Erythroblast (primary cell): ENCODE results near the gene NBDY.
"Not testable (repeated sequence)": the region's sequence is repeated elsewhere in the genome, so short reads cannot be mapped to it uniquely, and the experiment has no call there.

Experiments used
- DNase-seq, 2 experiments: peaks; one replicate each; lab custom pipeline; 2025; lab: John Stamatoyannopoulos, UW
- GATA1 ChIP-seq: IDR thresholded peaks from 2 replicates; pipeline ENCODE4 v1.6.1; 2011; ENCODE audit warnings: low read depth, mild to moderate bottlenecking, control low read depth, low read length, moderate library complexity
- POLR2A ChIP-seq: IDR thresholded peaks from 2 replicates; pipeline ENCODE4 v1.6.1; 2011; ENCODE audit warnings: mild to moderate bottlenecking, low read length

Gene NBDY

GRCh38 chrX:56729152-56729850, at the start of gene NBDY:
TSS of gene NBDY (plus strand) at chrX:56729243. CDS start at chrX:56729354, 111 bp downstream.
- TF ChIP-seq GATA1 = no peak
- TF ChIP-seq POLR2A = peak; percentile 41
- peak; percentile 33 to 42 for DNase-seq

GRCh38 chrX:56704530-56704929, 24.5 kb upstream of the NBDY start:
- DNase-seq = not testable (repeated sequence)

GRCh38 chrX:56726605-56727004, 2.4 kb upstream of the NBDY start:
- peak; percentile 48 to 59 for DNase-seq
- no peak for TF ChIP-seq POLR2A
- no peak for TF ChIP-seq GATA1

GRCh38 chrX:56727531-56727930, 1.5 kb upstream of the NBDY start:
- TF ChIP-seq GATA1 (no peak), POLR2A (no peak)
- no peak for DNase-seq

GRCh38 chrX:56728321-56728720, 722 bp upstream of the NBDY start:
- peak in 1 of 2 experiments; percentile 7 for DNase-seq
- TF ChIP-seq POLR2A = no peak

- peak; percentile 27 to 34 for DNase-seq
- no peak for TF ChIP-seq POLR2A
- no peak for TF ChIP-seq GATA1
Measured at GRCh38 chrX:56728752-56729151, 291 bp upstream of the NBDY start.

GRCh38 chrX:56733459-56734046, 4.5 kb downstream of the NBDY start:
- DNase-seq = peak; percentile 54 to 70
- TF ChIP-seq GATA1 (no peak), POLR2A (no peak)

GRCh38 chrX:56736219-56736618, 7.2 kb downstream of the NBDY start:
- DNase-seq = no peak
- TF ChIP-seq POLR2A (no peak), GATA1 (no peak)

- no peak for TF ChIP-seq GATA1
- no peak for TF ChIP-seq POLR2A
- DNase-seq = no peak
Measured at GRCh38 chrX:56738670-56739069, 9.6 kb downstream of the NBDY start.

GRCh38 chrX:56744996-56745395, 16.0 kb downstream of the NBDY start:
- TF ChIP-seq POLR2A (no peak), GATA1 (no peak)
- DNase-seq = no peak

- TF ChIP-seq POLR2A (no peak), GATA1 (no peak)
- DNase-seq = no peak
Measured at GRCh38 chrX:56746996-56747395, 18.0 kb downstream of the NBDY start.

GRCh38 chrX:56751071-56751470, 22.0 kb downstream of the NBDY start:
- TF ChIP-seq GATA1 (no peak), POLR2A (no peak)
- DNase-seq = no peak

GRCh38 chrX:56757327-56757726, 28.3 kb downstream of the NBDY start:
- no peak for TF ChIP-seq GATA1
- TF ChIP-seq POLR2A = no peak
- no peak for DNase-seq

- DNase-seq = no peak
- TF ChIP-seq POLR2A (no peak), GATA1 (no peak)
Measured at GRCh38 chrX:56758456-56758855, 29.4 kb downstream of the NBDY start.
